Measurements from ENCODE around the gene ZDHHC8.

The ZDHHC8 gene

GRCh38 chr22:20124083-20124787 lies 7.4 kb upstream of the ZDHHC8 start:
- no CpG with 5 or more reads among the region's 11 CpGs for WGBS, 2 donors (ENCODE audit: extremely low coverage in 2 of 2, insufficient read length in 2 of 2, insufficient replicate concordance in 1 of 2)
- H4K8ac ChIP-seq (ENCODE audit: low read depth, low read length), result no peak overlapping the region
- H3K36me3 ChIP-seq (replicated peaks in 1 of 2; ENCODE audit: control insufficient read depth in 2 of 2, insufficient read depth in 2 of 2, low read length in 2 of 2), result peaks cover 63 to 89% of the 10 kb centered on the region in 2 donors

GRCh38 chr22:20125201-20126174 lies 6.1 kb upstream of the ZDHHC8 start:
- Histone ChIP-seq H3K79me1 (ENCODE audit: low read depth, low read length) (peaks cover 22% of the 10 kb centered on the region), H2BK15ac (ENCODE audit: low read length) (no peak overlapping the region), H3K4me3 (ENCODE audit: low read length in 2 of 2) (no peak overlapping the region), H2BK120ac (ENCODE audit: low read depth, low read length) (no peak overlapping the region), H3K14ac (ENCODE audit: low read length) (no peak overlapping the region), H2AK5ac (ENCODE audit: low read depth, low read length) (no peak overlapping the region), H2AFZ (ENCODE audit: low read length) (no peak overlapping the region), H3K9me3 (replicated peaks in 1 of 2; ENCODE audit: control insufficient read depth in 2 of 2, insufficient read depth in 1 of 2, low read depth in 1 of 2, low read length in 2 of 2) (peaks cover 0 to 2% of the 10 kb centered on the region in 2 donors), H3K4me1 (ENCODE audit: control insufficient read depth in 2 of 2, insufficient read depth in 1 of 2, low read depth in 1 of 2, low read length in 2 of 2) (peaks cover 3 to 4% of the 10 kb centered on the region in 2 donors), H3K27me3 (ENCODE audit: control insufficient read depth in 3 of 3, insufficient read depth in 3 of 3, low read depth in 1 of 3, low read length in 3 of 3) (peaks cover 0 to 1% (median 0%) of the 10 kb centered on the region in 3 experiments), H3K23ac (ENCODE audit: low read depth, low read length, poor library complexity) (peak overlapping the region; percentile 92), H3K27ac (replicated peaks; ENCODE audit: low read length) (no peak overlapping the region), H2BK5ac (ENCODE audit: low read length) (no peak overlapping the region), H3K36me3 (replicated peaks in 1 of 2; ENCODE audit: control insufficient read depth in 2 of 2, insufficient read depth in 2 of 2, low read length in 2 of 2) (peaks cover 55 to 77% of the 10 kb centered on the region in 2 donors), H4K8ac (ENCODE audit: low read depth, low read length) (no peak overlapping the region), H3K9ac (ENCODE audit: low read depth, low read length, poor library complexity) (no peak overlapping the region), H4K91ac (ENCODE audit: low read depth, low read length, poor library complexity) (no peak overlapping the region), H3K4me2 (ENCODE audit: insufficient read depth, low read length, poor library complexity, severe bottlenecking) (no peak overlapping the region), H3K18ac (ENCODE audit: low read length) (no peak overlapping the region), H3K4ac (ENCODE audit: low read length) (no peak overlapping the region), H2BK12ac (ENCODE audit: low read length) (peak overlapping the region; percentile 18)
- WGBS, 2 donors (ENCODE audit: extremely low coverage in 2 of 2, insufficient read length in 2 of 2, insufficient replicate concordance in 1 of 2), result no CpG with 5 or more reads among the region's 32 CpGs
- DNase-seq (ENCODE audit: low spot score), result no peak

More at GRCh38 chr22:20124083-20124787, 7.4 kb upstream of the ZDHHC8 start:
- Histone ChIP-seq H2BK5ac (ENCODE audit: low read length) (peak overlapping the region; percentile 59), H2BK15ac (ENCODE audit: low read length) (no peak overlapping the region), H3K4me2 (ENCODE audit: insufficient read depth, low read length, poor library complexity, severe bottlenecking) (peak overlapping the region; percentile 4), H3K4ac (ENCODE audit: low read length) (no peak overlapping the region), H3K9ac (ENCODE audit: low read depth, low read length, poor library complexity) (no peak overlapping the region), H2AK5ac (ENCODE audit: low read depth, low read length) (no peak overlapping the region), H3K4me1 (ENCODE audit: control insufficient read depth in 2 of 2, insufficient read depth in 1 of 2, low read depth in 1 of 2, low read length in 2 of 2) (peaks cover 4 to 5% of the 10 kb centered on the region in 2 donors), H3K9me3 (replicated peaks in 1 of 2; ENCODE audit: control insufficient read depth in 2 of 2, insufficient read depth in 1 of 2, low read depth in 1 of 2, low read length in 2 of 2) (peaks cover 0 to 2% of the 10 kb centered on the region in 2 donors), H3K27me3 (ENCODE audit: control insufficient read depth in 3 of 3, insufficient read depth in 3 of 3, low read depth in 1 of 3, low read length in 3 of 3) (peaks cover 0 to 1% (median 0%) of the 10 kb centered on the region in 3 experiments), H2AFZ (ENCODE audit: low read length) (no peak overlapping the region), H3K4me3 (ENCODE audit: low read length in 2 of 2) (peak overlapping the region in 1 of 2 donors; percentile 24), H3K79me1 (ENCODE audit: low read depth, low read length) (peaks cover 26% of the 10 kb centered on the region), H2BK12ac (ENCODE audit: low read length) (no peak overlapping the region), H3K18ac (ENCODE audit: low read length) (peak overlapping the region; percentile 45), H3K23ac (ENCODE audit: low read depth, low read length, poor library complexity) (peak overlapping the region; percentile 92), H3K27ac (replicated peaks; ENCODE audit: low read length) (peak overlapping the region; percentile 20), H4K91ac (ENCODE audit: low read depth, low read length, poor library complexity) (no peak overlapping the region), H3K14ac (ENCODE audit: low read length) (no peak overlapping the region), H2BK120ac (ENCODE audit: low read depth, low read length) (no peak overlapping the region)
- DNase-seq (ENCODE audit: low spot score), result no peak

- Histone ChIP-seq H2BK12ac (ENCODE audit: low read length) (no peak overlapping the region), H3K4ac (ENCODE audit: low read length) (no peak overlapping the region), H3K27me3 (ENCODE audit: control insufficient read depth in 3 of 3, insufficient read depth in 3 of 3, low read depth in 1 of 3, low read length in 3 of 3) (peaks cover 0 to 1% (median 0%) of the 10 kb centered on the region in 3 experiments), H3K36me3 (replicated peaks in 1 of 2; ENCODE audit: control insufficient read depth in 2 of 2, insufficient read depth in 2 of 2, low read length in 2 of 2) (peaks cover 51 to 67% of the 10 kb centered on the region in 2 donors), H4K91ac (ENCODE audit: low read depth, low read length, poor library complexity) (no peak overlapping the region), H3K9me3 (replicated peaks in 1 of 2; ENCODE audit: control insufficient read depth in 2 of 2, insufficient read depth in 1 of 2, low read depth in 1 of 2, low read length in 2 of 2) (peaks cover 0 to 2% of the 10 kb centered on the region in 2 donors), H3K4me1 (ENCODE audit: control insufficient read depth in 2 of 2, insufficient read depth in 1 of 2, low read depth in 1 of 2, low read length in 2 of 2) (peaks cover 5 to 6% of the 10 kb centered on the region in 2 donors), H2BK120ac (ENCODE audit: low read depth, low read length) (no peak overlapping the region), H3K27ac (replicated peaks; ENCODE audit: low read length) (no peak overlapping the region), H3K18ac (ENCODE audit: low read length) (no peak overlapping the region), H2AFZ (ENCODE audit: low read length) (no peak overlapping the region), H3K23ac (ENCODE audit: low read depth, low read length, poor library complexity) (no peak overlapping the region), H2AK5ac (ENCODE audit: low read depth, low read length) (no peak overlapping the region), H3K9ac (ENCODE audit: low read depth, low read length, poor library complexity) (no peak overlapping the region), H3K14ac (ENCODE audit: low read length) (no peak overlapping the region), H3K4me2 (ENCODE audit: insufficient read depth, low read length, poor library complexity, severe bottlenecking) (no peak overlapping the region), H2BK15ac (ENCODE audit: low read length) (no peak overlapping the region), H2BK5ac (ENCODE audit: low read length) (no peak overlapping the region), H4K8ac (ENCODE audit: low read depth, low read length) (no peak overlapping the region), H3K79me1 (ENCODE audit: low read depth, low read length) (peaks cover 16% of the 10 kb centered on the region), H3K4me3 (ENCODE audit: low read length in 2 of 2) (no peak overlapping the region)
- no CpG with 5 or more reads among the region's 19 CpGs for WGBS, 2 donors (ENCODE audit: extremely low coverage in 2 of 2, insufficient read length in 2 of 2, insufficient replicate concordance in 1 of 2)
- DNase-seq (ENCODE audit: low spot score), result no peak
Measured at GRCh38 chr22:20126284-20127029, 5.1 kb upstream of the ZDHHC8 start.
